Neural cell (in vitro differentiated cells): ENCODE measurements around the gene ALPI. TPM values are rescaled to one million over a fixed set of nuclear protein-coding genes. Genes with fewer than 3 reads are reported as not detected.

Experiments
- H2AFZ ChIP-seq: fragments of 200-600, 300-800 bp; sonication (generic), shearing (Covaris generic); 2 replicates; pipeline ENCODE4 v1.6.0; 2014; ENCODE audit warnings: low read depth, mild to moderate bottlenecking, antibody characterized with exemption, low read length, moderate library complexity
- H3F3A ChIP-seq: fragments of 200-600 bp; shearing (Covaris generic); 2 replicates; pipeline ENCODE4 v1.6.1; 2016; ENCODE audit warnings: mild to moderate bottlenecking, moderate library complexity, mixed read lengths, antibody characterized with exemption, low read length; ENCODE audit not compliant: insufficient read depth, poor library complexity, severe bottlenecking
- H3K27ac ChIP-seq: fragments of 200-600, 300-800 bp; sonication (generic), shearing (Covaris generic); 2 replicates; pipeline ENCODE4 v1.5.1; 2014; ENCODE audit warnings: mild to moderate bottlenecking, low read length, moderate library complexity
- H3K27me3 ChIP-seq: fragments of 300-800, 200-600 bp; sonication (generic), shearing (Covaris generic); 2 replicates; pipeline ENCODE4 v1.6.0; 2014; ENCODE audit warnings: mild to moderate bottlenecking, low read depth, low read length, moderate library complexity; ENCODE audit not compliant: insufficient read depth
- H3K36me3 ChIP-seq: fragments of 300-800, 200-600 bp; sonication (generic), shearing (Covaris generic); 2 replicates; pipeline ENCODE4 v1.5.1; 2014; ENCODE audit warnings: mild to moderate bottlenecking, antibody characterized with exemption, low read length, moderate library complexity; ENCODE audit not compliant: insufficient read depth
- H3K4me2 ChIP-seq: fragments of 300-800, 200-600 bp; sonication (generic), shearing (Covaris generic); 2 replicates; pipeline ENCODE4 v1.6.0; 2014; ENCODE audit warnings: mild to moderate bottlenecking, low read length
- H3K4me3 ChIP-seq: fragments of 300-800, 200-600 bp; sonication (generic), shearing (Covaris generic); 2 replicates; pipeline ENCODE4 v1.5.1; 2014; ENCODE audit warnings: mild to moderate bottlenecking, low read length, moderate library complexity
- H3K79me2 ChIP-seq: fragments of 200-600 bp; shearing (Covaris generic); replicated peaks from 2 replicates; pipeline ENCODE4 v1.6.0; 2014; ENCODE audit warnings: mild to moderate bottlenecking, low read length, moderate library complexity; ENCODE audit not compliant: insufficient read depth
- H3K9ac ChIP-seq: fragments of 300-800, 200-600 bp; sonication (generic), shearing (Covaris generic); 2 replicates; pipeline ENCODE4 v1.6.1; 2016; ENCODE audit warnings: mild to moderate bottlenecking, low read length, mixed read lengths
- H3K9me2 ChIP-seq: fragments of 200-600 bp; shearing (Covaris generic); 2 replicates; pipeline ENCODE4 v1.6.1; 2016; ENCODE audit warnings: mild to moderate bottlenecking, low read length, mixed read lengths; ENCODE audit not compliant: insufficient read depth
- H3K9me3 ChIP-seq: fragments of 200-600, 300-800 bp; sonication (generic), shearing (Covaris generic); 2 replicates; pipeline ENCODE4 v1.6.1; 2016; ENCODE audit warnings: mild to moderate bottlenecking, mixed run types, low read length, moderate library complexity, mixed read lengths
- H4K20me1 ChIP-seq: fragments of 200-600 bp; shearing (Covaris generic); 2 replicates; pipeline ENCODE4 v1.6.1; 2016; ENCODE audit warnings: mild to moderate bottlenecking, mixed run types; ENCODE audit not compliant: insufficient read depth
- EP300 ChIP-seq: fragments of 450-650 bp; conservative IDR thresholded peaks from 2 replicates; pipeline ENCODE4 v1.6.1; 2014; ENCODE audit warnings: antibody characterized with exemption, mild to moderate bottlenecking, moderate library complexity; ENCODE audit not compliant: poor library complexity, severe bottlenecking
- EZH2 ChIP-seq: fragments of 200-600, 300-800 bp; shearing (Covaris generic), sonication (generic); IDR thresholded peaks from 2 replicates; pipeline ENCODE4 v1.6.1; 2014; ENCODE audit warnings: antibody characterized with exemption, low read length, borderline replicate concordance, mild to moderate bottlenecking; ENCODE audit not compliant: insufficient read depth, poor library complexity, severe bottlenecking
- MXI1 ChIP-seq: fragments of 450-650 bp; conservative IDR thresholded peaks from 2 replicates; pipeline ENCODE4 v1.6.1; 2014; ENCODE audit warnings: antibody characterized with exemption, mild to moderate bottlenecking; ENCODE audit not compliant: poor library complexity, severe bottlenecking
- POLR2AphosphoS5 ChIP-seq: IDR thresholded peaks from 2 replicates; pipeline ENCODE4 v1.6.1; 2012
- RAD21 ChIP-seq: fragments of 450-650 bp; conservative IDR thresholded peaks from 2 replicates; pipeline ENCODE4 v1.6.1; 2014; ENCODE audit warnings: antibody characterized with exemption, mild to moderate bottlenecking, moderate library complexity
- REST ChIP-seq: IDR thresholded peaks from 2 replicates; pipeline ENCODE4 v1.6.1; 2012; ENCODE audit warnings: borderline replicate concordance
- SMC3 ChIP-seq: fragments of 450-650 bp; conservative IDR thresholded peaks from 2 replicates; pipeline ENCODE4 v1.6.1; 2014; ENCODE audit warnings: antibody characterized with exemption, mild to moderate bottlenecking, moderate library complexity; ENCODE audit not compliant: poor library complexity
- TAF1 ChIP-seq: IDR thresholded peaks from 2 replicates; pipeline ENCODE4 v1.6.1; 2012; ENCODE audit warnings: low read depth
- polyA plus RNA-seq: library from polyadenylated mRNA; depleted of rRNA; stranded (reverse); fragments of >200 nt; gene quantifications from 2 replicates; pipeline ENCODE4 v1.2.3, GENCODE V29; 2014
- TF ChIP-seq, protein P1 (sequence below): fragments of 450-650 bp; IDR thresholded peaks from 2 replicates; pipeline ENCODE4 v1.5.1; 2014; ENCODE audit warnings: antibody characterized with exemption, mild to moderate bottlenecking, moderate library complexity; ENCODE audit not compliant: poor library complexity, severe bottlenecking

The ALPI gene
- polyA plus RNA-seq, 1 donor from 2014 or later = not detected

DNA sequence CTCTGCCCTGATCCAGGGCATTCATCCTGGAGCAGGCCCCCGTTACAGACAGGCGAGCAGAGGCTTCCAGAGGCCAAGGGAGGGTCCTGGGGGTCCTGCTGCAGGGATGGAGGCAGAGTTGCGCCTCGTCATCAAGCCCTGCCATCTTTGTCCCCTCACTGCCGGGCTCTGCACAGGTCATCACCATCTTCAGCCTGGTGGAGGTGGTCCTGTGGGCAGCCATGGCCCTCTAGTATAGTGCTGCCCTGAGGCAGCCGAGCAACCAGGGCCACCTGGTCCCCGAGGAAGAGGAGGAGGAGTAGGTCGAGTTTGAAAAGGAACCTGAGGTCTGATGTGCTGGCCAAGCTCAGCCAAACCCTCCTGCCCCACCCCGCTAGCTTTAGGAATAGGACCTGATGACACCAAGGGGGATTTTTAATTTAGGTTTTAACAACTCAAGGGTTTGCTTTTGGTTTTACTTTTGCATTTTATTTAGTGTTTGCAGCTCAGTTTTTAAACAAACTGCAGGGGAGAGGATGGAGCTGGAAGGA is 8.8 kb upstream of the ALPI start:
- H3K79me2 ChIP-seq = no peaks in the 10 kb centered on the region
- no peaks in the 10 kb centered on the region for H3F3A ChIP-seq
- H4K20me1 ChIP-seq = no peaks in the 10 kb centered on the region
- no peaks in the 10 kb centered on the region for H3K9me3 ChIP-seq
- H3K9ac ChIP-seq = no peak overlapping the region
- H2AFZ ChIP-seq = no peak overlapping the region
- H3K27ac ChIP-seq = no peak overlapping the region
- no peaks in the 10 kb centered on the region for H3K27me3 ChIP-seq
- H3K4me2 ChIP-seq = no peak overlapping the region
- H3K36me3 ChIP-seq = no peaks in the 10 kb centered on the region
- H3K9me2 ChIP-seq = no peaks in the 10 kb centered on the region
- no peak overlapping the region for H3K4me3 ChIP-seq
- TF ChIP-seq MXI1 (no peak), RAD21 (no peak), SMC3 (no peak), EP300 (no peak), EZH2 (no peak), POLR2AphosphoS5 (no peak), REST (no peak), TAF1 (no peak)
- TF ChIP-seq, protein P1, sequence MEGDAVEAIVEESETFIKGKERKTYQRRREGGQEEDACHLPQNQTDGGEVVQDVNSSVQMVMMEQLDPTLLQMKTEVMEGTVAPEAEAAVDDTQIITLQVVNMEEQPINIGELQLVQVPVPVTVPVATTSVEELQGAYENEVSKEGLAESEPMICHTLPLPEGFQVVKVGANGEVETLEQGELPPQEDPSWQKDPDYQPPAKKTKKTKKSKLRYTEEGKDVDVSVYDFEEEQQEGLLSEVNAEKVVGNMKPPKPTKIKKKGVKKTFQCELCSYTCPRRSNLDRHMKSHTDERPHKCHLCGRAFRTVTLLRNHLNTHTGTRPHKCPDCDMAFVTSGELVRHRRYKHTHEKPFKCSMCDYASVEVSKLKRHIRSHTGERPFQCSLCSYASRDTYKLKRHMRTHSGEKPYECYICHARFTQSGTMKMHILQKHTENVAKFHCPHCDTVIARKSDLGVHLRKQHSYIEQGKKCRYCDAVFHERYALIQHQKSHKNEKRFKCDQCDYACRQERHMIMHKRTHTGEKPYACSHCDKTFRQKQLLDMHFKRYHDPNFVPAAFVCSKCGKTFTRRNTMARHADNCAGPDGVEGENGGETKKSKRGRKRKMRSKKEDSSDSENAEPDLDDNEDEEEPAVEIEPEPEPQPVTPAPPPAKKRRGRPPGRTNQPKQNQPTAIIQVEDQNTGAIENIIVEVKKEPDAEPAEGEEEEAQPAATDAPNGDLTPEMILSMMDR = no peak

GRCh38 chr2:232447638-232448303 is 8.2 kb upstream of the ALPI start:
- Histone ChIP-seq H3K27ac (peak overlapping the region; percentile 73), H3K9ac (peak overlapping the region; percentile 47), H3F3A (no peaks in the 10 kb centered on the region), H2AFZ (peak overlapping the region; percentile 12), H3K9me3 (no peaks in the 10 kb centered on the region), H3K36me3 (no peaks in the 10 kb centered on the region), H3K27me3 (no peaks in the 10 kb centered on the region), H3K4me3 (no peak overlapping the region), H3K79me2 (no peaks in the 10 kb centered on the region), H3K4me2 (no peak overlapping the region), H3K9me2 (no peaks in the 10 kb centered on the region), H4K20me1 (no peaks in the 10 kb centered on the region)
- TF ChIP-seq EZH2 (no peak), MXI1 (no peak), RAD21 (no peak), EP300 (no peak), REST (no peak), TAF1 (no peak), SMC3 (no peak), POLR2AphosphoS5 (no peak)
- TF ChIP-seq, protein P1 = no peak
